Activated T-cell treated with anti-CD3 and anti-CD28 coated beads, Interleukin-2, amount 50 U/mL, for 24 hours (primary cell): Measurements from ENCODE around the gene CHIC1.
"Not testable (repeated sequence)": the region's sequence is repeated elsewhere in the genome, so short reads cannot be mapped to it uniquely, and the experiment has no call there.

Experiments used
- DNase-seq: peaks from one replicate; pipeline ENCODE4 v3.0.0-alpha.2; 2020
- H3K27ac Mint-ChIP-seq: 2 replicates; pipeline ENCODE4 v1.8.0; 2020; ENCODE audit warnings: mild to moderate bottlenecking, mixed read lengths
- H3K27me3 Mint-ChIP-seq: 2 replicates; pipeline ENCODE4 v1.8.0; 2020; ENCODE audit warnings: mixed read lengths
- H3K36me3 Mint-ChIP-seq: 2 replicates; pipeline ENCODE4 v1.8.0; 2020; ENCODE audit warnings: low read depth, mixed read lengths
- H3K4me1 Mint-ChIP-seq: 2 replicates; pipeline ENCODE4 v1.8.0; 2020; ENCODE audit warnings: low read depth, mixed read lengths
- H3K4me3 Mint-ChIP-seq: 2 replicates; pipeline ENCODE4 v1.8.0; 2020; ENCODE audit warnings: mild to moderate bottlenecking, moderate library complexity, mixed read lengths
- H3K9me3 Mint-ChIP-seq: 2 replicates; pipeline ENCODE4 v1.8.0; 2020; ENCODE audit warnings: mixed read lengths

CHIC1 gene

GRCh38 chrX:73647632-73648322 lies 84.8 kb downstream of the CHIC1 start:
- Mint-ChIP-seq H3K27ac (no peak overlapping the region), H3K36me3 (peaks cover 33% of the 10 kb centered on the region), H3K4me3 (no peak overlapping the region), H3K9me3 (peaks cover 10% of the 10 kb centered on the region), H3K27me3 (peaks cover 24% of the 10 kb centered on the region), H3K4me1 (no peaks in the 10 kb centered on the region)
- no peak for DNase-seq

GRCh38 chrX:73661322-73661721 lies 98.3 kb downstream of the CHIC1 start:
- not testable (repeated sequence) for H3K4me3 Mint-ChIP-seq, H3K4me1 Mint-ChIP-seq, H3K27ac Mint-ChIP-seq, DNase-seq
- peaks cover 45% of the 10 kb centered on the region for H3K27me3 Mint-ChIP-seq
- peaks cover 58% of the 10 kb centered on the region for H3K36me3 Mint-ChIP-seq
- peaks cover 11% of the 10 kb centered on the region for H3K9me3 Mint-ChIP-seq

GRCh38 chrX:73668779-73669178 lies 105.8 kb downstream of the CHIC1 start:
- Mint-ChIP-seq H3K4me3 (no peak overlapping the region), H3K4me1 (no peaks in the 10 kb centered on the region), H3K9me3 (peaks cover 14% of the 10 kb centered on the region), H3K36me3 (peaks cover 50% of the 10 kb centered on the region), H3K27me3 (peaks cover 17% of the 10 kb centered on the region), H3K27ac (no peak overlapping the region)
- DNase-seq: no peak

- Mint-ChIP-seq H3K27ac (no peak overlapping the region), H3K9me3 (no peaks in the 10 kb centered on the region), H3K36me3 (peaks cover 47% of the 10 kb centered on the region), H3K4me3 (no peak overlapping the region), H3K4me1 (no peaks in the 10 kb centered on the region), H3K27me3 (peaks cover 38% of the 10 kb centered on the region)
- DNase-seq: no peak
These were observed 118.4 kb downstream of the CHIC1 start for GRCh38 chrX:73681408-73681807.

GRCh38 chrX:73683236-73683859 lies 120.4 kb downstream of the CHIC1 start:
- no peak overlapping the region for H3K27ac Mint-ChIP-seq
- DNase-seq: no peak
- H3K4me3 Mint-ChIP-seq: no peak overlapping the region
- H3K4me1 Mint-ChIP-seq: no peaks in the 10 kb centered on the region
- H3K27me3 Mint-ChIP-seq: peaks cover 37% of the 10 kb centered on the region
- H3K36me3 Mint-ChIP-seq: peaks cover 54% of the 10 kb centered on the region
- H3K9me3 Mint-ChIP-seq: no peaks in the 10 kb centered on the region

- not testable (repeated sequence) for H3K36me3 Mint-ChIP-seq, H3K27ac Mint-ChIP-seq, DNase-seq, H3K4me3 Mint-ChIP-seq, H3K4me1 Mint-ChIP-seq
- Mint-ChIP-seq H3K9me3 (peaks cover 13% of the 10 kb centered on the region), H3K27me3 (peaks cover 17% of the 10 kb centered on the region)
These were observed 144.0 kb downstream of the CHIC1 start for GRCh38 chrX:73707014-73707413.

- Mint-ChIP-seq H3K36me3 (no peaks in the 10 kb centered on the region), H3K4me3 (no peak overlapping the region), H3K27me3 (peaks cover 40% of the 10 kb centered on the region), H3K9me3 (no peaks in the 10 kb centered on the region), H3K4me1 (no peaks in the 10 kb centered on the region), H3K27ac (no peak overlapping the region)
- DNase-seq: no peak
These were observed 165.6 kb downstream of the CHIC1 start for GRCh38 chrX:73728602-73729001.
